Stimulated activated naive CD8-positive, alpha-beta T cell treated with anti-CD3 and anti-CD28 coated beads, Interleukin-15, Interleukin-2, amounts not matched to agents 100 ng/mL and 50 ng/mL, for 24 hours (primary cell): Measurements from ENCODE around the gene POLK.
"Not testable (repeated sequence)": the region's sequence is repeated elsewhere in the genome, so short reads cannot be mapped to it uniquely, and the experiment has no call there.

Experiments used
- H3K27ac Mint-ChIP-seq: one replicate; pipeline ENCODE4 v1.8.0; 2021; ENCODE audit warnings: mild to moderate bottlenecking, mixed read lengths
- H3K27me3 Mint-ChIP-seq: one replicate; pipeline ENCODE4 v1.8.0; 2021; ENCODE audit warnings: mixed read lengths
- H3K36me3 Mint-ChIP-seq: one replicate; pipeline ENCODE4 v1.8.0; 2021; ENCODE audit warnings: low read depth, mixed read lengths
- H3K4me1 Mint-ChIP-seq: one replicate; pipeline ENCODE4 v1.8.0; 2021; ENCODE audit warnings: low read depth, mixed read lengths
- H3K4me3 Mint-ChIP-seq: one replicate; pipeline ENCODE4 v1.8.0; 2021; ENCODE audit warnings: mild to moderate bottlenecking, mixed read lengths
- H3K9me3 Mint-ChIP-seq: one replicate; pipeline ENCODE4 v1.8.0; 2021; ENCODE audit warnings: mixed read lengths

Gene POLK

DNA sequence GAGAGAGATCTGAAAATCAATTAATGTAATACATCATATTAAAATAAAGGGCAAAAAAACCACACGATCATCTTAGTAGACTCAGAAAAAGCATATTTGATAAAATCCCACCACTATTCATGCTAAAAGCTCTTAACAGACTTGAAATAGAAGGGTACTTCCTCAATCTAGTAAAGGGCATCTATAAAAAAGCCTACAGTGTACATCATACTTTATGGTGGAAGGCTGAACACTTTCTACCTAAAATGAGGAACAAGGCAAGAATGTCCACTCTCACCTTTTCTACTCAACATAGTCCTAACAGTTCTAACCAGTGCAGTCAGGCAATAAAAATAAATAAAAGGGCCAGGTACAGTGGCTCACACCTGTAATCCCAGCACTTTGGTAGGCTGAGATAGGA lies 38.9 kb downstream of the POLK start:
- H3K27ac Mint-ChIP-seq = no peak overlapping the region
- no peaks in the 10 kb centered on the region for H3K27me3 Mint-ChIP-seq
- no peak overlapping the region for H3K4me3 Mint-ChIP-seq
- H3K36me3 Mint-ChIP-seq = peaks cover 55% of the 10 kb centered on the region
- no peaks in the 10 kb centered on the region for H3K4me1 Mint-ChIP-seq
- H3K9me3 Mint-ChIP-seq = no peaks in the 10 kb centered on the region

DNA sequence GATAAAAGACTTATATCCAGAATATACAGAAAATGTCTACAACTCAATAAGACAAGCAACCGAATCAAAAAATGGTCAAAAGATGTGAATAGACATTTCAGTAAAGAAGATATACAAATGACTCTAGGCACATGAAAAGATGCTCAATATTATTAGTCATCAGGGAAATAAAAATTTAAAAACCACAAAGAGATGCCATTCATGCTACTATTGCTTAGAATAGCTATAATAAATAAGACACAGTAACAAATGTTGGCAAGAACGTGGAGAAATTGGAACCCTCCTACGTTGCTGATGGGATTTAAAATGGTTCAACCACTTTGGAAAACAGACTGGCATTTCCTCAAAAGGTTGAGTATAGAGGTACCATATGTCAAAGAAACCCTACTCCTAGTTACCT lies 39.8 kb downstream of the POLK start:
- peaks cover 58% of the 10 kb centered on the region for H3K36me3 Mint-ChIP-seq
- no peaks in the 10 kb centered on the region for H3K9me3 Mint-ChIP-seq
- H3K27me3 Mint-ChIP-seq = no peaks in the 10 kb centered on the region
- H3K4me1 Mint-ChIP-seq = no peaks in the 10 kb centered on the region
- H3K27ac Mint-ChIP-seq = no peak overlapping the region
- H3K4me3 Mint-ChIP-seq = no peak overlapping the region

DNA sequence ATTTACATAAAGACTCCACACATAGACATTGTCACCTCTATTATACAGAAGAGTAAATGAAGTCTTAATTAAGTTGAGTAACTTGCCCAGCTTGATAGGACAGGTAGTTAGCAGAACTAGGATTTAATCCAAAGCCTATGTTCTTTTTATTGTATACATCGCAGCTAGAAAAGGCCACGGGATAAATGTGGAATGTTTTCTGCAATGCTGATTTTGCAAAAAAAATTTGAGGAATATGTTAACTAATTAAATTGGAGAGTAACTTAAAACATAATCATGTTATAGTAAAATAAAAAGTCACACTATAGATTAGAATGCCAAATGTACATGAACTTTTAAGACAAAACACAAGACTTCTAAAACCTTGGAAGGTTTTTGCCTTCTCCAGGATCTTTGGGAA lies 41.1 kb downstream of the POLK start:
- H3K36me3 Mint-ChIP-seq = peaks cover 68% of the 10 kb centered on the region
- no peak overlapping the region for H3K27ac Mint-ChIP-seq
- H3K4me1 Mint-ChIP-seq = peaks cover 8% of the 10 kb centered on the region
- no peaks in the 10 kb centered on the region for H3K27me3 Mint-ChIP-seq
- no peak overlapping the region for H3K4me3 Mint-ChIP-seq
- H3K9me3 Mint-ChIP-seq = peaks cover 6% of the 10 kb centered on the region

DNA sequence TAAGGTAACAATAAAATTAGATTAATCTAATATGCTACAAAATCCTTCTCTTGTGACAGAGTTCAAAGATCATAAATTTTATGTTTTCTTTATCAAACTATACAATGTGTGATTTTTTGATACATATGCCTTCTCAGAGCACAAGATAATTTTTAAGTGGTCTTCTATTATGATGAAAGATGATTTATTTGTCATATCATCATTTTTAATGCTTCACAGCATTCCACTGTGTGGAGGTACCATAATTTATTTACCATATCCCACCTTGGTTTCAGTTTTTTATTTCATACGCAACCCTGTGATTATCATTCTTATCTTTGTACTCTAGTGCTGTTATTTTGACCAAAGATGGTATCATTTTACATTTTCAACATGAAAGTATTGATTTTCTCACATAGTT lies 41.7 kb downstream of the POLK start:
- Mint-ChIP-seq H3K4me3 (no peak overlapping the region), H3K27ac (no peak overlapping the region), H3K4me1 (peaks cover 14% of the 10 kb centered on the region), H3K36me3 (peaks cover 74% of the 10 kb centered on the region), H3K9me3 (peaks cover 6% of the 10 kb centered on the region), H3K27me3 (no peaks in the 10 kb centered on the region)

DNA sequence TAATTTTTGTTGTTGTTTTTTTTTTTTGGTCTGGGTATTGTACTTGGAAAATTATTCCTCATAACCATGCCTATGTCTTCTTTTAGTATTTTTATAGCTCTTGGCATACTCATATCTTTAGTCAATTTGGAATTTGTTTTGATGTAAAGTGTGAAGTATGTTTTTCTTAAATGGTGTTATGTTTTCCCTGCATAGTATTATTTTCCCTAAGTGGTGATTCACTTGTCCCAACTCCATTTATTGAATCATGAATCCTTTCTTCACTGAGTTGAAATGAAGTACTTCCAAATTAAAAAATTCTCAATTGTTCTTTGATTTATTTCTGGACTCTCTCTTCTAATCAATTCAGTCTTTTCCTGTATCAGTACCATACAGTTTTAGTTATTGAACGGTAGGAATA lies 46.5 kb downstream of the POLK start:
- H3K27ac Mint-ChIP-seq = no peak overlapping the region
- H3K4me3 Mint-ChIP-seq = no peak overlapping the region
- peaks cover 17% of the 10 kb centered on the region for H3K9me3 Mint-ChIP-seq
- H3K4me1 Mint-ChIP-seq = peaks cover 33% of the 10 kb centered on the region
- peaks cover 80% of the 10 kb centered on the region for H3K36me3 Mint-ChIP-seq
- no peaks in the 10 kb centered on the region for H3K27me3 Mint-ChIP-seq

DNA sequence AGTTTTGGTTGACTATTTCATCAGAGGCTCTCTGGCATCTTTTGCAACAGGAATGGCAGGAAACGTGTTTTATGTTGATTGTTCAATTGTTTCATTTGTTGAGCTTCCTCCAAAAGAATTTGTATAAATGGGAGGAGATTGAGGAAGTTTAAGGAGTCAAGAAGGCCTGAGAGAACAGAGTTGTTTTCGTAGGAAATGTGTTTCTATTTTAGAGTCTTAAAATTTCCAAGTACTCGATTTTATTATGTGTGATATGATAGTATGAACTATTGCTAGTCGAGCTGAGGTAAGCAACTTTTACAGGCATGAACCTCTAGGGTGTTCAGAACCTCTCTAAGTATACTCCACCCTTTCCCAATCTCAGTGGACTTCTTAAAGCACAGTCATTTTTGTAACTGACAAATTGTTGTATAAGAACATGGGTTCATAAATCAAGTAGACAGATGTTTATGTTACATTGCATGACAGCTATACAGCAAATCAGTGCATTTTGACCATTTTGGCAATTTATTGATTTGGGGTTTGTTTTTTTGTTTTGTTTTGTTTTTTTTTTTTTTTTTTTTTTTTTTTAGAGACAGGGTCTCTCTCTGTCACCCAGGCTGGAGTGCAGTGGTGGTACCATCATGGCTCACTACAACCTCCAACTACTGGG lies 47.4 kb downstream of the POLK start:
- Mint-ChIP-seq H3K27me3 (no peaks in the 10 kb centered on the region), H3K27ac (no peak overlapping the region), H3K9me3 (peaks cover 26% of the 10 kb centered on the region), H3K36me3 (peaks cover 80% of the 10 kb centered on the region), H3K4me3 (no peak overlapping the region), H3K4me1 (peaks cover 41% of the 10 kb centered on the region)

DNA sequence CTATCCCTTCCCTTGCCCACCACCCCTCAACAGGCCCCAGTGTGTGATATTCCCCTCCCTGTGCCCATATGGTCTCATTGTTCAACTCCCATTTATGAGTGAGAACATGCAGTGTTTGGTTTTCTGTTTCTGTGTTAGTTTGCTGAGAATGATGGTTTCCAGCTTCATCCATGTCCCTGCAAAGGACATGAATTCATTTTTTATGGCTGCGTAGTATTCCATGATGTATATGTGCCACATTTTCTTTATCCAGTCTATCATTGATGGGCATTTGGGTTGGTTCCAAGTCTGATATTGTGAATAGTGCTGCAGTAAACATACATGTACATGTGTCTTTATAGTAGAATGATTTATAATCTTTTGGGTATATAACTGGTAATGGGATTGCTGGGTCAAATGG lies 49.0 kb downstream of the POLK start:
- H3K4me3 Mint-ChIP-seq, H3K27me3 Mint-ChIP-seq: not testable (repeated sequence)
- H3K36me3 Mint-ChIP-seq = peaks cover 84% of the 10 kb centered on the region

DNA sequence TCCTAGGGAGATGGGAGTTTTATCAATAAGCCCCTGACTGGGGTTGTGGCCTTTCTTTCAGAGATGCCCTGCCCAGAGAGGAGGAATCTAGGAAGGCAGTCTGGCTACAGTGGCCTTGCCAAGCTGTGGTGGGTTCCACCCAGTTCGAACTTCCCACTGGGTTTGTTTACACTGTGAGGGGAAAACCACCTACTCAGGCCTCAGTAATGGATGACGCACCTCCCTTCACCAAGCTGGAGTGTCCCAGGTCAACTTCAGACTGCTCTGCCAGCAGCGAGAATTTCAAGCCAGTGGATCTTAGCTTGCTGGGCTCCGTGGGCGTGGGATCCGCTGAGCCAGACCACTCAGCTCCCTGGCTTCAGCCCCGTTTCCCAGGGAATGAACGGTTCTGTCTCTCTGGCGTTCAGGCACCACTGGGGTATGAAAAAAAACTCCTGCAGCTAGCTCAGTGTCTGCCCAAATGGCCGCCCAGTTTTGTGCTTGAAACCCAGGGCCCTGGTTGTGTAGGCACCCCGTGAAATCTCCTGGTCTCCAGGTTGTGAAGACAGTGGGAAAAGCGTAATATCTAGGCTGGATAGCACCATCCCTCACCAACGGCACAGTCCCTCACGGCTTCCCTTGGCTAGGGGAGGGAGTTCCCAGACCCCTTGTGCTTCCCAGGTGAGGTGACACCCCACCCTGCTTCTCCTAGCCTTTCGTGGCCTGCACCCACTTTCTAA lies 54.5 kb downstream of the POLK start:
- not testable (repeated sequence) for H3K27me3 Mint-ChIP-seq
- Mint-ChIP-seq H3K36me3 (peaks cover 68% of the 10 kb centered on the region), H3K4me3 (peak overlapping the region; percentile 72), H3K27ac (peak overlapping the region; percentile 97), H3K9me3 (peaks cover 31% of the 10 kb centered on the region), H3K4me1 (peaks cover 79% of the 10 kb centered on the region)

More for the DNA sequence above, 49.0 kb downstream of the POLK start:
- Mint-ChIP-seq H3K9me3 (peaks cover 39% of the 10 kb centered on the region), H3K4me1 (peaks cover 55% of the 10 kb centered on the region)
- H3K27ac Mint-ChIP-seq = not testable (repeated sequence)

DNA sequence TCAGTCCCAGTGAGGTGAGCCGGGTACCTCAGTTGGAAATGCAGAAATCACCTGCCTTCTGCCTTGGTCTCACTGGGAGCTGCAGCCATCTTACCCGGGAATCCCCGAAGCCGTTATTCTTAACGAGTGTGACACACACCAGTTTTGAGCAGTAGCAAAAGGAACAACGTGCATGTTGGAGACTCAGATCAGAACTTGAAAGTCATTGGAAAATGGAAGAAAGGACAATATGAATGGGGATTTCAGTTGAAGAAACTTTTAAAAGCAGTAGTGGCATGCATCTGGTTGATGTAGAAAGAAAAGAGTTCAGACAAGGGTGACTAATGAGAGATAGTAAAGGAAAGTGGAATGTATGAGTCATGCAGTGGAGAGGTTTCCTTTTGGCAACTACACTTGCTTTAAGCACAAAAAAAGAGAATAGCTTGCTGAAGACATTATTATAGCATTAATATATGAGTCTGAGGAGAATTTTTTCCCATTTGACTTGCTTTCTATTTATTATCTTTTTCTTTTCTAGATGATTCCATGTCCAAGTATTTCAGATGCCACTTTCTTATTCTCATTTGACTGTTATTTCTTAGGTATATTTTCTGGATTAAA lies 55.1 kb downstream of the POLK start:
- Mint-ChIP-seq H3K36me3 (peaks cover 68% of the 10 kb centered on the region), H3K27me3 (no peaks in the 10 kb centered on the region), H3K4me1 (peaks cover 82% of the 10 kb centered on the region), H3K9me3 (peaks cover 27% of the 10 kb centered on the region), H3K4me3 (peak overlapping the region; percentile 72), H3K27ac (peak overlapping the region; percentile 97)

DNA sequence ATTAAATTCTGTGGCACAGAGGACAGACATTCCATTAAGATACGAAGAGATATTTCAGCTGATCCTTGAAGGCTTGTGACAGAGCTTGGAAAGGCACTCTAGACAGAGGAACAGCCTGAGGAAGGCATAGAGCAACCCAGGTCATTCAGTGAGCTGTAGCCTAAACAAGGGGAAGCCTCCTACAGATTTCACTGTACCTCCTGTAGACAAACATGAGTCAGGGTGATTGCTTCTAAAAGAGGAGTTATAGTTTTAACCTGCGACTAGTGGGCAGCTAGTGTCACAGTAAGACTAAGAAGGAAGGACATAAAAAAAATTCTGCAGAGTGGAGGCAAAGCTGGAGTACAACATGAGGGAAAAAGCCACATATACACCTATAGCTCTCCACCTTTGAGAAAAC lies 56.0 kb downstream of the POLK start:
- peaks cover 27% of the 10 kb centered on the region for H3K9me3 Mint-ChIP-seq
- H3K36me3 Mint-ChIP-seq = peaks cover 59% of the 10 kb centered on the region

DNA sequence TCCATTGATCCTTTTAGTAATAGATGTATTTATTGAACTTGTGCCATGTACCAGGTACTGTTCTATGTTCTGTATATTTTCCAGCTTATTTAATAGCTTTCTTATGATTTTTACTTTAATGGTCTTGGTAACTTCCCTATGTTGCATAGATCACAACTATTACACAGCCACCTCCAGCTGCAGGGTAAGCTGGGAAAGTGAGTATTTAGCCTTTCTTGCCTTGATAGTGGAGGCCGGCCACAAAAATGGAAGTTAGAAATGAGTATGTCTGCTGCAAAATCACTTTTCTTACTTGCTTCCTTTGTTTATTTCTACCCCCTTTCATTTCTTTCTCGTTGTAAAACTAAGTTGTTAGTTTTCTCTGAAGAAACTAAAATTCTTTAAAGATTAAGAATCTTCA lies 56.5 kb downstream of the POLK start:
- peak overlapping the region; percentile 97 for H3K27ac Mint-ChIP-seq
- peaks cover 22% of the 10 kb centered on the region for H3K9me3 Mint-ChIP-seq
- peak overlapping the region; percentile 72 for H3K4me3 Mint-ChIP-seq
- H3K4me1 Mint-ChIP-seq = peaks cover 74% of the 10 kb centered on the region
- peaks cover 56% of the 10 kb centered on the region for H3K36me3 Mint-ChIP-seq
- no peaks in the 10 kb centered on the region for H3K27me3 Mint-ChIP-seq

More for the DNA sequence above, 56.0 kb downstream of the POLK start:
- Mint-ChIP-seq H3K4me3 (peak overlapping the region; percentile 72), H3K4me1 (peaks cover 78% of the 10 kb centered on the region), H3K27me3 (no peaks in the 10 kb centered on the region), H3K27ac (peak overlapping the region; percentile 97)

DNA sequence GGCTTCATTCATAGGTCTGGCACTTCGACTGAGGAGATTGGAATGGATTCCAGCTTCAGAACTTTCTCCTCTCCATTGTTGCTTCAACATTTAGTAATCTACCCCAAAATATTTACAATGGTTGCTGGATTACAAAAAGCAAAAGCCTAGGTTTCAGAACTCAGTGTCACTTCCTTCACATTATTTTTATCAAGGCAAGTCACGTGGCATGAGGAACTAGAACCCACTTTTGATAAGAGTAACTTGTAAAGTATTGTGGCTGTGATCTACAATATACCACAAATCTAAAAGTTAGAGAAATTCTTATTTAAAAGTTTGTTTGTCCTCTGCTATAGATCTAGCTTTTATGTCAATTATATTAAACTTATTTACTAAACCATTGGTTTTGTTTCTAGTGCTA lies 59.9 kb downstream of the POLK start:
- H3K36me3 Mint-ChIP-seq = peaks cover 40% of the 10 kb centered on the region
- no peak overlapping the region for H3K4me3 Mint-ChIP-seq
- H3K27me3 Mint-ChIP-seq = no peaks in the 10 kb centered on the region
- H3K27ac Mint-ChIP-seq = peak overlapping the region; percentile 36
- no peaks in the 10 kb centered on the region for H3K9me3 Mint-ChIP-seq
- peaks cover 62% of the 10 kb centered on the region for H3K4me1 Mint-ChIP-seq

DNA sequence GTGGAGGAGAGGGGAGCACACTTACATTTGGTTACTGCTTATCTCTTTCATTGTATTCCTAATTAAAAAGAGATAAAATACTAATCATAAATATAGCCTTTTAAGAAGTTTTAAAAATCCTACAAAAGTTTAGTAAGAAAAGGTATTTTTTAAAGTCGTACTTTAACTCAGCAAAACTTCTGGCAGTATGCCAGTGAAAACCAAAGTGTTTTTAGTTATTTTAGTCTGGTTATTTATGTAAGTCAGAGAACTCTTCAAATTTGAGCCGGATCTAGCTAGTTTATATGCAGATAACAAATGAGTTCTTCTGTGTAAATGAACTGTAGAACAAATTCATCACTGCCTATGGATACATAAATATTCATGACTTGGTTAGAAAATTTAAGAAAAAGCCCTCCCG lies 63.1 kb downstream of the POLK start:
- H3K36me3 Mint-ChIP-seq = peaks cover 47% of the 10 kb centered on the region

DNA sequence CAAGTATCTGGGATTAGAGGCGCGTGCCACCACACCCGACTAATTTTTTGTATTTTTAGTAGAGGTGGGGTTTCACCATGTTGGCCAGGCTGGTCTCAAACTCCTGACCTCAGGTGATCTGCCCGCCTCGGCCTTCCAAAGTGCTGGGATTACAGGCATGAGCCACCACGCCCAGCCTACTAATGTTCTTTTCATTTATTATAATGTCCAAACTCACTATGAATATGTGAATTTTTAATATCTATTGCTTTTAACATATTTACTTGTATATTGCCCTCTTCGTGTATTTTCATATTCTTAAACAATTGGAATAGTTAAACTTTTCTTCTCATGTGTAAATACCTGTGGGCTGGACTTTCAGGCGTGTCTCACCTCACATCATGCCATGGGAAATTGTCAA lies 66.6 kb downstream of the POLK start:
- H3K27ac Mint-ChIP-seq, H3K9me3 Mint-ChIP-seq, H3K4me3 Mint-ChIP-seq, H3K27me3 Mint-ChIP-seq: not testable (repeated sequence)
- H3K36me3 Mint-ChIP-seq = peaks cover 34% of the 10 kb centered on the region
- peaks cover 19% of the 10 kb centered on the region for H3K4me1 Mint-ChIP-seq

More for the DNA sequence above, 63.1 kb downstream of the POLK start:
- peaks cover 36% of the 10 kb centered on the region for H3K4me1 Mint-ChIP-seq
- H3K4me3 Mint-ChIP-seq = peak overlapping the region; percentile 47
- H3K27me3 Mint-ChIP-seq = no peaks in the 10 kb centered on the region
- no peaks in the 10 kb centered on the region for H3K9me3 Mint-ChIP-seq
- peak overlapping the region; percentile 82 for H3K27ac Mint-ChIP-seq

DNA sequence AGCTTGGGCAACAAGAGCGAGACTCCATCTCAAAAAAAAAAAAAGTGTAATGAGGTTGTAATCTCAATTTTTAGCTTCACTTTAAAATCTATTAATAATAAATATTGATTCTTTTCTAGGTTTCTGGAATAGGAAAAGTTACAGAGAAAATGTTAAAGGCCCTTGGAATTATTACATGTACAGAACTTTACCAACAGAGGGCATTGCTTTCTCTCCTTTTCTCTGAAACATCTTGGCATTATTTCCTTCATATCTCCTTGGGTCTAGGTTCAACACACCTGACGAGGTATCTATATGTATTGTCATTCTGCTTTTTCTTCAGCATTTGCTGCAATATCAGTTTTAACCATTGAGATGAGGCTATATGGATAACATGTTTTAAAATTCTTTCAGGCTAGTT lies 73.0 kb downstream of the POLK start:
- no peak overlapping the region for H3K4me3 Mint-ChIP-seq
- no peaks in the 10 kb centered on the region for H3K4me1 Mint-ChIP-seq
- peaks cover 26% of the 10 kb centered on the region for H3K36me3 Mint-ChIP-seq
- no peak overlapping the region for H3K27ac Mint-ChIP-seq
- H3K27me3 Mint-ChIP-seq = no peaks in the 10 kb centered on the region
- H3K9me3 Mint-ChIP-seq = no peaks in the 10 kb centered on the region
